ENCODE data around the gene PLA2G5. TPM values are rescaled to one million over a fixed set of nuclear protein-coding genes. Genes with fewer than 3 reads are reported as not detected.
"Not testable (repeated sequence)": the region's sequence is repeated elsewhere in the genome, so short reads cannot be mapped to it uniquely, and the experiment has no call there.

The PLA2G5 gene
- total RNA-seq, 4 donors from 2014 or later = 0.97 to 6.7 (median 2.3) TPM; not detected in 1

GRCh38 chr1:20052386-20052785, 17.6 kb upstream of the PLA2G5 start:
- H3K4me1 ChIP-seq = no peaks in the 10 kb centered on the region
- intact Hi-C loops (cut with DNase I) = no loop called here
- DNase-seq = no peak
- TF ChIP-seq POLR2A (IDR thresholded peaks at IDR 0.05) (no peak), CTCF (IDR thresholded peaks at IDR 0.05) (no peak)
- H3K4me3 ChIP-seq = no peak overlapping the region
- no peak overlapping the region for H3K27ac ChIP-seq
- no peaks in the 10 kb centered on the region for H3K36me3 ChIP-seq
- H3K27me3 ChIP-seq = peaks cover 0 to 12% (median 0%) of the 10 kb centered on the region in 4 donors
- WGBS, 2 donors = 71% methylated on average over 2 of the region's 2 CpGs
- peaks cover 0 to 6% (median 0%) of the 10 kb centered on the region in 3 donors for H3K9me3 ChIP-seq

GRCh38 chr1:20057886-20058420, 12.0 kb upstream of the PLA2G5 start:
- no peak for DNase-seq
- Histone ChIP-seq H3K36me3 (no peaks in the 10 kb centered on the region), H3K9me3 (no peaks in the 10 kb centered on the region), H3K4me1 (peaks cover 0 to 7% (median 3%) of the 10 kb centered on the region in 3 donors), H3K27me3 (peaks cover 0 to 12% (median 0%) of the 10 kb centered on the region in 4 donors), H3K27ac (no peak overlapping the region), H3K4me3 (no peak overlapping the region)
- WGBS, 2 donors = 46 to 60% methylated on average over 5 of the region's 5 CpGs
- intact Hi-C loops (cut with DNase I) = no loop called here
- TF ChIP-seq POLR2A (IDR thresholded peaks at IDR 0.05) (no peak), CTCF (IDR thresholded peaks at IDR 0.05) (no peak)

- Histone ChIP-seq H3K27me3 (peaks cover 0 to 12% (median 0%) of the 10 kb centered on the region in 4 donors), H3K36me3 (no peaks in the 10 kb centered on the region), H3K4me1 (peaks cover 0 to 7% (median 3%) of the 10 kb centered on the region in 3 donors), H3K4me3 (no peak overlapping the region), H3K27ac (no peak overlapping the region), H3K9me3 (no peaks in the 10 kb centered on the region)
- no peak for TF ChIP-seq POLR2A (IDR thresholded peaks at IDR 0.05)
- no peak for TF ChIP-seq CTCF (IDR thresholded peaks at IDR 0.05)
- DNase-seq = no peak
- intact Hi-C loops (cut with DNase I) = no loop called here
- 0% methylated on average over 1 of the region's 1 CpG for WGBS, 2 donors
These were observed 11.5 kb upstream of the PLA2G5 start for GRCh38 chr1:20058531-20058930.

- intact Hi-C loops (cut with DNase I) = no loop called here
- no peaks in the 10 kb centered on the region for H3K36me3 ChIP-seq
These were observed 10.1 kb upstream of the PLA2G5 start for GRCh38 chr1:20059847-20060246.

GRCh38 chr1:20060791-20061190, 9.2 kb upstream of the PLA2G5 start:
- H3K4me3 ChIP-seq; intact Hi-C loops (cut with DNase I): not testable (repeated sequence)
- WGBS, 2 donors = 93 to 97% methylated on average over 5 to 6 of the region's 7 CpGs

More at GRCh38 chr1:20059847-20060246, 10.1 kb upstream of the PLA2G5 start:
- peaks cover 0 to 12% (median 0%) of the 10 kb centered on the region in 4 donors for H3K27me3 ChIP-seq
- H3K4me1 ChIP-seq = peaks cover 0 to 7% (median 3%) of the 10 kb centered on the region in 3 donors
- no peak overlapping the region for H3K4me3 ChIP-seq
- 56 to 71% methylated on average over 2 of the region's 2 CpGs for WGBS, 2 donors
- no peak for TF ChIP-seq POLR2A (IDR thresholded peaks at IDR 0.05)
- no peak for TF ChIP-seq CTCF (IDR thresholded peaks at IDR 0.05)
- H3K9me3 ChIP-seq = no peaks in the 10 kb centered on the region
- no peak overlapping the region for H3K27ac ChIP-seq
- DNase-seq = no peak

GRCh38 chr1:20061866-20062265, 8.1 kb upstream of the PLA2G5 start:
- intact Hi-C loops (cut with DNase I) = no loop called here
- DNase-seq = no peak
- peaks cover 0 to 7% (median 3%) of the 10 kb centered on the region in 3 donors for H3K4me1 ChIP-seq
- no peaks in the 10 kb centered on the region for H3K9me3 ChIP-seq
- 88% methylated on average over 4 of the region's 4 CpGs for WGBS, 2 donors
- no peaks in the 10 kb centered on the region for H3K36me3 ChIP-seq
- H3K27ac ChIP-seq = no peak overlapping the region
- H3K4me3 ChIP-seq = no peak overlapping the region
- H3K27me3 ChIP-seq = no peaks in the 10 kb centered on the region
- TF ChIP-seq POLR2A (IDR thresholded peaks at IDR 0.05) = no peak

More at GRCh38 chr1:20060791-20061190, 9.2 kb upstream of the PLA2G5 start:
- H3K36me3 ChIP-seq, H3K27ac ChIP-seq, H3K27me3 ChIP-seq, DNase-seq, H3K9me3 ChIP-seq, H3K4me1 ChIP-seq: not testable (repeated sequence)
